ENCODE data around the gene SLC38A9. TPM values are rescaled to one million over a fixed set of nuclear protein-coding genes. Genes with fewer than 3 reads are reported as not detected.

The SLC38A9 gene
- total RNA-seq, 1 donor from 2014 or later, result 49.9 TPM

DNA sequence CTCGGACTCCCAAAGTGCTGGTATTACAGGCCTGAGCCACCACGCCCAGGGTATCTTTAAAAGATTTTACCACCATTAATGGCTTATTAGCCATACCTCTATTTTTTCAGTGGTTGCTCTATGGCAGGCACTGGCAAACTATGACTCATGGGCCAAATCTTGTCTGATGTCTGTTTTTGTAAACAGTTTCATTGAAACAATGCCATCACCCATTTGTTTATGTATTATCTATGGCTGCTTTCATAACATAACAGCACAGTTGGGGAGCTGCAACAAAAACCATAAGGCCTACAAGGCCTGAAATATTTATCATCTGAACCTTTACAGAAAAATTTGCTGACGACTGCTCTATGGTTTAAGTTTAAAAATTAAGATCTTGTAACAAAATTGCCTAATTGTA, 66.8 kb downstream of the SLC38A9 start:
- DNase-seq (ENCODE audit: low spot score, unreplicated experiment), result no peak
- H3K4me1 Mint-ChIP-seq (ENCODE audit: low read depth), result peaks cover 17% of the 10 kb centered on the region
- peaks cover 13% of the 10 kb centered on the region for H3K36me3 Mint-ChIP-seq (ENCODE audit: insufficient read depth)
- TF ChIP-seq, protein P1, sequence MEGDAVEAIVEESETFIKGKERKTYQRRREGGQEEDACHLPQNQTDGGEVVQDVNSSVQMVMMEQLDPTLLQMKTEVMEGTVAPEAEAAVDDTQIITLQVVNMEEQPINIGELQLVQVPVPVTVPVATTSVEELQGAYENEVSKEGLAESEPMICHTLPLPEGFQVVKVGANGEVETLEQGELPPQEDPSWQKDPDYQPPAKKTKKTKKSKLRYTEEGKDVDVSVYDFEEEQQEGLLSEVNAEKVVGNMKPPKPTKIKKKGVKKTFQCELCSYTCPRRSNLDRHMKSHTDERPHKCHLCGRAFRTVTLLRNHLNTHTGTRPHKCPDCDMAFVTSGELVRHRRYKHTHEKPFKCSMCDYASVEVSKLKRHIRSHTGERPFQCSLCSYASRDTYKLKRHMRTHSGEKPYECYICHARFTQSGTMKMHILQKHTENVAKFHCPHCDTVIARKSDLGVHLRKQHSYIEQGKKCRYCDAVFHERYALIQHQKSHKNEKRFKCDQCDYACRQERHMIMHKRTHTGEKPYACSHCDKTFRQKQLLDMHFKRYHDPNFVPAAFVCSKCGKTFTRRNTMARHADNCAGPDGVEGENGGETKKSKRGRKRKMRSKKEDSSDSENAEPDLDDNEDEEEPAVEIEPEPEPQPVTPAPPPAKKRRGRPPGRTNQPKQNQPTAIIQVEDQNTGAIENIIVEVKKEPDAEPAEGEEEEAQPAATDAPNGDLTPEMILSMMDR (IDR thresholded peaks at IDR 0.05; ENCODE audit: unreplicated experiment), result no peak
- H3K27me3 Mint-ChIP-seq, result no peaks in the 10 kb centered on the region
- no peak overlapping the region for H3K4me3 Mint-ChIP-seq (ENCODE audit: low read depth)
- H3K9me3 Mint-ChIP-seq (ENCODE audit: low read depth), result no peaks in the 10 kb centered on the region
- H3K27ac Mint-ChIP-seq, result no peak overlapping the region

DNA sequence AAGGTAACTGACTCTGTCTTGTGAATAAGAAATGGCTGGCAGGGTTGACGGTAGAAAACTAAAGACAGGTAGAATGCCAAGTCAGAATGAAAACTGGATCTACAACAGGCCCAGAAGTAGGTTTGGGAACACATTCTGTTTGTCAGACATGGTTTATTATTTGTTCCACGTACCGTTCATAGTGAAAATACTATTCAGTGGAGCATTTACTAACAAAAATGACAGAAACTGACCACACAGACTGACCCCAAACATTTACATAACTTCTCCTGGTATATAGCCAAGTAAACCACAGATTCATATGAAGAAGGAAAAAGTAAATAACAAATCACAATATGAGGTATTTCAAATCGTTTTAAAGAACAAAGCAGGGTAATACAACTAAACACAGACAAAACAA, 73.7 kb downstream of the SLC38A9 start:
- Mint-ChIP-seq H3K9me3 (ENCODE audit: low read depth) (no peaks in the 10 kb centered on the region), H3K27me3 (no peaks in the 10 kb centered on the region), H3K36me3 (ENCODE audit: insufficient read depth) (peaks cover 5% of the 10 kb centered on the region), H3K4me3 (ENCODE audit: low read depth) (no peak overlapping the region), H3K4me1 (ENCODE audit: low read depth) (peaks cover 35% of the 10 kb centered on the region), H3K27ac (no peak overlapping the region)
- DNase-seq (ENCODE audit: low spot score, unreplicated experiment), result no peak
- TF ChIP-seq, protein P1 (IDR thresholded peaks at IDR 0.05; ENCODE audit: unreplicated experiment), result no peak

DNA sequence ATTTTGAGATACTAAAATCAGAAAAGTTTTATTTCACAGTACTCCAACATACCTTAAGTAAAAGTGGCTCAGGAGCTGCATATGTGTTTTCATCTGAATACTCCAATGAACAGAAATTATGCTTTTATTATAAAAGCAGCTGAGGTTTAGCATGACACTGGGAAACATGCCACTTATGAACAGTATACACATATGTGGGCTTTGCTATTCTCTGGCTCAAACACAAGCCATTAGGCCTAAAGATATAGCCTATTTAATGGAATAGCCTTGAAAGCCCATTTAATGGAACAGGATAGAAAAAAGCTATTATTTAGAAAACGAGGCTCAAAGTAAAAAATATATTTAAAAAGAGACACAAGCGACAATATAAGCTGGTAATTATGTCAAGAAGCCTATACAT, 74.1 kb downstream of the SLC38A9 start:
- H3K4me3 Mint-ChIP-seq (ENCODE audit: low read depth), result no peak overlapping the region
- TF ChIP-seq, protein P1 (IDR thresholded peaks at IDR 0.05; ENCODE audit: unreplicated experiment), result no peak
- DNase-seq (ENCODE audit: low spot score, unreplicated experiment), result no peak
- peaks cover 32% of the 10 kb centered on the region for H3K4me1 Mint-ChIP-seq (ENCODE audit: low read depth)
- no peaks in the 10 kb centered on the region for H3K9me3 Mint-ChIP-seq (ENCODE audit: low read depth)
- H3K36me3 Mint-ChIP-seq (ENCODE audit: insufficient read depth), result peaks cover 5% of the 10 kb centered on the region
- H3K27me3 Mint-ChIP-seq, result no peaks in the 10 kb centered on the region
- H3K27ac Mint-ChIP-seq, result no peak overlapping the region

DNA sequence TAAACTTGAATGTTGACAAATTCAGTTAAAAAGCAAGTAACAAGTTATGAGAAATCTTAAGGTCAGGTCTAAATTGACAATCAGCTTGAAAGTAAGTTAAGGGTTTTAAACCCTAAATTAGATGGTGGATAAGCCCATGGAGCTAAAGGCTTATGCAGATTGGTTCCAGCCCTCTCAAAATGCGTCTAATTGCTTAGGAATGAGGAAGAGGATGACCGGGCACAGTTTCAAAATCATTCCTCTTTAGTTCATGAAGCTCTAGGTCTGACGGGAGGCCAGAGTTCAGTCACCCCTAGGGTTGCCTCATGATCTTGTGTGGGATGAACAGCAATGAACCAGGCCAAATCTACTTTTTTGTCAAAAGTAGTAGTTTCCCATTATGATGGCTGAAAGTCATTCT, 75.4 kb downstream of the SLC38A9 start:
- H3K4me1 Mint-ChIP-seq (ENCODE audit: low read depth), result peaks cover 21% of the 10 kb centered on the region
- TF ChIP-seq, protein P1 (IDR thresholded peaks at IDR 0.05; ENCODE audit: unreplicated experiment), result no peak
- H3K36me3 Mint-ChIP-seq (ENCODE audit: insufficient read depth), result peaks cover 7% of the 10 kb centered on the region
- no peaks in the 10 kb centered on the region for H3K9me3 Mint-ChIP-seq (ENCODE audit: low read depth)
- DNase-seq (ENCODE audit: low spot score, unreplicated experiment), result no peak
- no peak overlapping the region for H3K4me3 Mint-ChIP-seq (ENCODE audit: low read depth)
- H3K27ac Mint-ChIP-seq, result peak overlapping the region; percentile 56
- no peaks in the 10 kb centered on the region for H3K27me3 Mint-ChIP-seq

DNA sequence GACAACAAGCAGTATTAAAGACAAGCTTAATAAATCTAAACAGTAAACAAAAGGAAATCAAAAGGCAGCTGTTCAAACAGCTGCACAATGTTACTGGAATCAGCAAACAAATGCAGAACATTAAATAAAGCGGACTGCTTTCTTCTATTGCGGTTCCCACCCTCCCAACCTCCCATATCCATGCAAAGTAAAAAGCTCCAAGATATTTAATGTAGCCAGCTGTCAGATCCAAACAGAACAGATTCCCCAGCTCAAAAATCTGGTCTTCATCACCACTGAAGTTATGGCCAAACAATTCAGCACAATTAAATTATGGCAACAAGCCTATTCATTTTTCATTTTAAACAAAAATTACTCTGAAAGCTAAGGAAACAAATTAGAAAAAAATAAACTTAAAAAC, 75.9 kb downstream of the SLC38A9 start:
- TF ChIP-seq, protein P1 (IDR thresholded peaks at IDR 0.05; ENCODE audit: unreplicated experiment), result no peak
- H3K27ac Mint-ChIP-seq, result peak overlapping the region; percentile 56

More for the DNA sequence above, 75.9 kb downstream of the SLC38A9 start:
- Mint-ChIP-seq H3K27me3 (no peaks in the 10 kb centered on the region), H3K4me1 (ENCODE audit: low read depth) (peaks cover 21% of the 10 kb centered on the region), H3K36me3 (ENCODE audit: insufficient read depth) (peaks cover 7% of the 10 kb centered on the region), H3K4me3 (ENCODE audit: low read depth) (no peak overlapping the region), H3K9me3 (ENCODE audit: low read depth) (no peaks in the 10 kb centered on the region)
- no peak for DNase-seq (ENCODE audit: low spot score, unreplicated experiment)
